CD4-positive, alpha-beta T cell treated with Interleukin-21 for 1 hour (primary cell): Measurements from ENCODE around the gene IGSF6.

Experiments
- DNase-seq: peaks from one replicate; pipeline ENCODE4 v3.0.0-alpha.2; 2020

The IGSF6 gene

GRCh38 chr16:21598701-21599121 is 53.7 kb downstream of the IGSF6 start:
- no peak for DNase-seq

- DNase-seq = no peak
These were observed 54.2 kb downstream of the IGSF6 start for GRCh38 chr16:21598206-21598605.

- DNase-seq = no peak
These were observed 54.8 kb downstream of the IGSF6 start for GRCh38 chr16:21597561-21598030.

GRCh38 chr16:21593530-21594289 is 58.7 kb downstream of the IGSF6 start:
- DNase-seq = no peak

- no peak for DNase-seq
These were observed 60.2 kb downstream of the IGSF6 start for GRCh38 chr16:21592191-21592590.

- no peak for DNase-seq
These were observed 61.6 kb downstream of the IGSF6 start for GRCh38 chr16:21590796-21591195.

- DNase-seq = no peak
These were observed 62.1 kb downstream of the IGSF6 start for GRCh38 chr16:21590287-21590686.

- no peak for DNase-seq
These were observed 62.9 kb downstream of the IGSF6 start for GRCh38 chr16:21589551-21589950.
